ENCODE results near the gene BABAM2.

The BABAM2 gene

DNA sequence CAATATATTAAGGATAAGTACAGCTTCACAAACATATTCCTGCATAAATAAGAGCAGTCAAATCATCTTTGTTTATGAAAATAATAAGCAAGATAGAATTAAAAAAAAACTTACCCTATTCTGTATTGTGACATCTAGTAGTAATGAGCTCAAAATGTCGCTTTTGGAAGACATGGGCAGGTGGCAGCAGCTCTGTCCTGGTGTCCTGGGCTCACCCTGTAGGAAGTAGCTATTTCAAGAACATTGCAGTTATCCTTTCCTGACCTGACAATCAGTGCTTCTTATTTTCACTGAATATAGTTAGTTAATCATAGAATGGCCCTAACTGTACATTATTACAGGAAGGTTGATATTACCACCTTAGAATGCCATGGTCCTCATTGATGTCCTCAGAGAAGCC is 229.1 kb downstream of the BABAM2 start:
- DNase-seq (ENCODE audit: low read depth in 2 of 2), result no peak

DNA sequence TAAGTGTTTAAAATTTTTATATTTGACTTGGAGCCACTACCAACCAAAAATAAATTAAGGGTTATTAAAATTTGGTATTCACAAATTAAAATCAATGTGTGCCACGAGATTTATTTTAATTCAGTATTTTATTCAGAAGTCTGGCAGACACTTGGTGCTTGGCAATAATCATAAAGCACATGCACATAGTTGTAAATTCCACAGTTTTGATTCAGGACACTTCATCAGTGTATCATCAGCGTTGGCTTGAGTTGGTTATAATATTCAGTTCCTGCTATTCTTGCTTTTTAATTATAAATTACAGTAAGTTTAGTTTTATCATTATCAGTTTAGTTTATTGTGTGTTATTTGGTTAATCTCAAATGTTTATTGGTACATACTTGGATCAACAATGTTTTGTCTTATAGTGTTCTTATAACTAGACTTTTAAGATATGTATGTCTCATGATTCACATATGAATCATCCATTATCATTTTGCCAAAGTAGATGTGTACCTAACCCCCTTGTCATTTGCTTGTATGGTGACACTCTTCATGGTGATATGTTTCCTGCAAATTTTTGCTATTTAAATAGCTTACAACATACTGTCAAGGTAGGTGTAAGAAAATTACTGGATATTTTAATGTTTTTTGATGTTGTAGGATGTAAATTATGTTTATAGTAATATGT is 237.9 kb downstream of the BABAM2 start:
- no peak for DNase-seq (ENCODE audit: low read depth in 2 of 2)

DNA sequence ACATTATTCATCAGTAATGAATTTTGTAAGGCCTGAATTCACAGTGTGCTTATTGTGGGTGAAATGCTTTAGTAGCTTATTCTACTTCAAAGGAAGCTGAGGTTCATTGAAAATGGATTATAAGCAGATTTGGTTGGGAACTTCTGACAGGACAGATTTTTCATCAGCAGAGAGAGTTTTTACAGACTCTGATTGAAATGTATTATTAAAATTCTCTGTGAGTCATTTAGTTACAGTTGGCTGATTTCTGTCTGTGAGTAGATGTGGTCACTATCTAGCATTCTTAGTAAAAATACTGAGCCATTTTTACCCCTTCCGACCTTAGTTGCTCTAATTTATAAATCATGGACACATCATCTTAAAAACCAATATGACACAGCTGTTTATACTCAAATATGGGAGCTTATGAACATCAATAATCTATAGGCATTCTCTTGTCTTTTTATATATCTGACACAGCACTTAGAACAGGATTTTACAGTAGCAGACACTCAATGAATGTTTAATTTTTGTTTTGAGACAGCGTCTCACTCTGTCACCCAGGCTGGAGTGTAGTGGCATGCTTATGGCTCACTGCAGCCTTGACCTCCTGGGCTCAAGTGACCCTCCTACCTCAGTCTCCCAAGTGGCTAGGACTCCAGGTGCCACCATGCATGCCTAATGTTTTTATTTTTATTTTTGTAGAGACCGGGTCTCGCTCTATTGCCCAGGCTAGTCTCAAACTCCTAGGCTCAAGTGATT is 239.6 kb downstream of the BABAM2 start:
- no peak for DNase-seq (ENCODE audit: low read depth in 2 of 2)

DNA sequence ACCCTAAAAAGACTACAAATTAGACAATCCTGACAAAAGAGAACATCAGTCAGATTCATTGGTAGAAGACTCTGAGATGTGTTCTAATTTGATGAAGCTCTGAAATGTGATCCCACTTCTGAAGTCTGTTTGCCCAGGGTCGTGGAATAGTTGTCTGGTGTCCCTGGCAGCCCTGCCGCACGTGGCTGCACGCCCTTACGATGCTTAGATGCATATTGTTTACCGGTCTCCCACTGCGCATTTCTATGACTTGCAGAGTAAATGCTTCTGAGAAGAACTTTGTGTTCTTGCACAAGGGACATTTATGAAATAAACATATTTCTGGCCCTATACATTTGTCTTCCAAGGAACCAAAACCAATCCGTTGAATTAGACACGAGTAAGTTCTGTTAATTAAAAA is 243.2 kb downstream of the BABAM2 start:
- DNase-seq (ENCODE audit: low read depth in 2 of 2), result no peak

DNA sequence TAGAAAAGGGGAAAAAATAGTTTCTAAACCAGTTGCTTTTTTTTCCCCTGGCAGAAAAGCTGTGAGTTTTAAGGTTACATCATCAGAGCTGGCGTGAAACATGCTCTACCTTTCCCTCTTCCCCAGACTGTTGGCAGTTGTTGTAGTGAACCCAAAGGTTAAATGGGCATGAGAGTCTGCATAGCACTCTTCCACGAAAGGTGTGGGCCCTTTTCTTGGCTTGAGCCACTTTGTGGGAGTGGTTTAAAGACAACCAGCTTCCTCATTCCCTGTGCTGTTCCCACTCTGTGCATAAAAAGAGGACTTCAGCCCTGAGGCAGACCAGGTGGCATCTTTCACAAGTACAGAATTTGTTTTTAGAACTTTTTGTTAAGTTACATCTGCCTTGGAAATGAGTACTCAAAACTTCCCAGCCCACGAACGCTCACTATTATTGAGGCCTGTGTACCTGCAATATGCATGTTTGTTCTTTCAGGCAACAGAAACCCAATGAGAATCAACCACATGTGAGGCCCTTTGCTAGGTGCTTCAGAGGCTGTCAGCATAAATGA is 243.8 kb downstream of the BABAM2 start:
- DNase-seq (ENCODE audit: low read depth in 2 of 2), result no peak

DNA sequence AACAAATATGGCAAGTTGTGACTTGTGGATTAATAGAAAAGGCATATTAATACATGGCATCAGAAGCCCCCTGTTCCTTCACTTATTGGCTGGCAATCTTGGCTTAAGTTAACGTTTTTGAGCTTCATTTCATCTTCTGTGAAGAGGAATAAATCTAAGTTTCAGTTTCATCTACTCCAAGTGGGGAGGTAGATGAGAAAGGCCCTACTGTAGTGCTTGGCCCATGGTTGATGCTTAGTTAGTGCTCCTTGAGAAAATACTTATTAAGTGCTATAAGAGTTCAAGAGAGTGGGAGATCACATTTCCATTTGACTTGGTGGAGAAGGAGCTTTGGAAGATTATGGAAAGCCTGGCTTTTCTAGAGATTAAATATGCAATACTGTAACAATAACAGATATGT is 244.3 kb downstream of the BABAM2 start:
- DNase-seq (ENCODE audit: low read depth in 2 of 2), result no peak

DNA sequence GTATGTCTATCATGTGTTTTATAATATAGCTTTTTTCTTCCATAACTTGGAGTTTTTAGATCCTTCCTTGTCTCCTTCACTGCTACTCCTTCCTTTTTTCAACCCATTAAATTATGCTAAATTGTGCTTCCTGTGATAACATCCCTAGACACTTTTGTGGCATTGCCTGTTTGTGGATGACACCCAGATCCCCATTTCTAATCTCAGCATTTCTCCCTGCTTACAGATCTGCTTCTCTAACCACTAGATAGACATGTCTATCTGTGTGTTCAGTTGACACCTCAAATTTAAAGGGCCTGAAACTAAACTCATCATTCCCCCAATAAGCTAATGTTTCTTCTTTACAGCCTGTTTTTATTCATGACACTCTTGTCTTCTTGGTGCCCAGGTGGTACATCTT is 244.8 kb downstream of the BABAM2 start:
- DNase-seq (ENCODE audit: low read depth in 2 of 2), result no peak

DNA sequence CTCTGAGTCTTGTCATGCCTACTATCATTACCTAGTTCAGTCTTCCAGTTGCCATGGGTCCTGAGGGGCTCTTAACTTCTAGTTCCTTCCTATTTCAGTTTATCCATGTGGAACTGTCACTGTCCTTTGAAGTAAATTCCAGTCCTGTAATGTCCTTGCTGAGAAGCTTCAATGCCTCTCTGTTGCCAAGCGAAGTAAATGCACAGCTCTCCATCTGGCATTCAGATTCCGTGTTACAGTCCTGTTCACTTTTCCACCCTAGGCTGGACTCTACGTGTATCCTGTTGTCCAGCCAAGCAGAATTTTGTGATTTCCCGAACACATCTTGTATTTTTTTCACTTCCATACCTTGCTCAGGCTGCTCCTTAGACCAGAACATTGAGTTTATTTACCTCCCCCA is 245.3 kb downstream of the BABAM2 start:
- no peak for DNase-seq (ENCODE audit: low read depth in 2 of 2)

DNA sequence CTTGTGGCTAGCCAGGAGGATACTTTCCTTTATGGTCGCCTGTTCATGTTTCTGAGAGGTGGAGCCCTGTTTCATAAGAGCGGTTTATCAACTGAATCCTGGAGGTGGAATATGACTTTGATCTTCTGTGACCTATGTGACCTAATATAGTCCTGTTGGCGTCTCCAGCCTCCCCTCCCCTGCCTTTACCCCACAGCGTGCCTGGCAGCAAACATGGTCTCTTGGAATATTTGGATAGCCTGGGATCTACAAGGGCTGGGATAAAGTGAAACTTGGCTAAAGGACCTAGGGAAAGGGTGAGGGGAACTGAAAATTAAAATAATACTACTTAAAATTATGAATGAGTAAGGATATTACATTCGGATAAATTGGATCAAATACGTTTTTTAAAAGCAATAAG is 246.0 kb downstream of the BABAM2 start:
- DNase-seq (ENCODE audit: low read depth in 2 of 2), result no peak

DNA sequence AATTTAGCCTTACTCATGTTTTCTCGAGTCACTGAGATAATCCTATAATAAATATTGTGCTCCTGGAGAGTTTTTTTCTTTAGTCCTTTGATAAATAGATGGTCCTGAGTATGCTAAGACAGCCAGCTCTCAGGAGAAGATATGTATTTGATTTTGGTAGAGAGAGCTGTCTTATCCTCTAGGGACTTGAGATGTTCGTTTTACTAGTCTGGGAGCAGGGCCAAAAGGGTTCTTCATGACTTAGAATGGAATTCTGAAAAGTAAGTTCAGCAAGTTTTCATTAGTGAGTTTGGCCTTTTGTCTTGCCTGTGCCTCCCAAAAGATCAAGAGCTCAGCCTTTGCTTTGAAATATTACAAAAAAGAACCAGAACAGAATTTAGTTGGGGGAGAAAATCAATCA is 246.7 kb downstream of the BABAM2 start:
- DNase-seq (ENCODE audit: low read depth in 2 of 2), result no peak

DNA sequence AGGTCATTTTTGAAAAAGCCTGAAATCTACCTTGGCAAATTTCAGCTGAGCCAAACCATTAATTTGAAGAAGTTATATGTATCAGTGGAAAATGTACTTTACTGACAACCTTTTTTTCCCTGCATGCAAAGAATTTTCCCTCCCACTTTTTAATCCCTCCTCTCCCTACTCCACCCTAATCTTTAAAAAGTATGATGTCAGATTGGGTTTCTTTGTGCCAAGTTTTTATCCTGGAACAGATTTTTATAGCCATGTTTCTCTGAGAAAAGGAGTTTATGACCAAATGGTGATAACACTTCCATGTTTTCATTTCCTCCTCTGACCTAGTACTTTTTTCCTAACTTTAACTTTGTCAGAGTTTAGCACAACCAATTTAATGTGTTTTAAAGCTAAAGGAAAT is 251.9 kb downstream of the BABAM2 start:
- DNase-seq (ENCODE audit: low read depth in 2 of 2), result no peak

DNA sequence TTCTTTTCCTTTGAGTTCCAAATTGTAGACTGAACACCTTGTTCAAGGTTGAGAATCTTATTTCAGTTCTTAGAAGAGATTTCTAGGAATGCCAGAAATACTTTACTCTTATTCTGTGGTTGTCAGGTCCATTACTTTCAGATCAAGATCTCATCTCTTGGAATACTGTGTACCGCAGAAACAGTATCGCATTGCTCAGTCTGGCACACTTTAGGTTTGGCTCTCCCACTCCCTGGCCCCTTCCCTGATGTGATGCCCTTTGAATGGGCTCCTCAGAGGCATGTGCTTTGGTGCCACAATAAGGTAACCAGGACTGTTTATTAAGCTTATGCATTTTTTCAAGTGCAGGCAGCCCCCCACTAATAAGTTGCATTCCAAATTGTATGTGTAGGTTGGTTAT is 257.5 kb downstream of the BABAM2 start:
- DNase-seq (ENCODE audit: low read depth in 2 of 2), result no peak

DNA sequence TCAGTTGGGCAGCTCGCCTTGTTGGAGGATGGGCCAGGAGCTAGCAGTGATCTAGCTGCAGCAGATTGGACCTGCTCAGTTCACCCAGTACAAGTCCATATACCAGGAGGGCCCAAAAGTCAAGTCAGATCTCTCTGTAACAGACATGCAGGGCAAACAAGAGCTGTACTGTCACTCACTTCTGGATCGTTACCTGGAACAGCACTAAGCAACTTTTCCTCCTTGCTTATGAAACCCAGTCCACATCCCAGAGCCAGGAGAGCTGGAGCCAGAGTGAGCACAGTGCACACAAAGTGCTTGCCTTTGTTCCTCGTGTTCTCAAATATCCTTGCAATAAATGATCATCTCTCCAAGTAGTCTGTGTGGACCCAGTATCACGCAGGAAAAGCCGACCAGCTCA is 258.0 kb downstream of the BABAM2 start:
- no peak for DNase-seq (ENCODE audit: low read depth in 2 of 2)

DNA sequence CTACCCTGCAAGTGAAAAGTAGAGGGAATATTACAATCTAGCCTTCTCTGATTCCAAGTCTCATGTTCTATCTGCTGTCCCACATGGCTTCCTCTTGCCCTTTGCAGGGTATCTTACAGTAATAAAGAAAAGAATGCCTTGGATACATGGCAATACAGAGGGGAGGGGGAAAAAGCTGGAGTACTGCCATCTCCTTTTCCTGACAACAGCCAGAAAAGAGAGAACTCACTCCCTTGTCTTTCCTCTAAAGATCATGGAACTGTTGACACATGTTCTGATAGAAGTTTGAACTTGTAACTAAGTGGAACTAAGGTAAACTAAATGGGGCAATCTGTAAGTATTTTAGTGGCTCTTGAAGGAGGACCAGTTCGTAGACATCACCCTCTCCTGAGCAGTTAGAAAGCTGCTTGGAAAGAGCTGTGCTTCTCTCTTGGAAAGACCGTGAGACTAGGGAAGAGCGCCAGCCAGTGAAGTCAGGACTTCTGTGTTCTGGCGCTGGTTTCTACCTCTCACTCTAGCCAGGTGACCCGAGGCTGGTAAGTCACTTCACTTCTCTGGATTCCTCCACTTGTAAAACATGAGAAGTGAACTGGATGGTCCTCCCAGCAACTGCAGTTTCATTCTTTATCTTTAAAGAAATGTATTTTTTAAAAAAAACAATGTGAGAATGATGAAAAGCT is 259.8 kb downstream of the BABAM2 start:
- DNase-seq (ENCODE audit: low read depth in 2 of 2), result no peak

DNA sequence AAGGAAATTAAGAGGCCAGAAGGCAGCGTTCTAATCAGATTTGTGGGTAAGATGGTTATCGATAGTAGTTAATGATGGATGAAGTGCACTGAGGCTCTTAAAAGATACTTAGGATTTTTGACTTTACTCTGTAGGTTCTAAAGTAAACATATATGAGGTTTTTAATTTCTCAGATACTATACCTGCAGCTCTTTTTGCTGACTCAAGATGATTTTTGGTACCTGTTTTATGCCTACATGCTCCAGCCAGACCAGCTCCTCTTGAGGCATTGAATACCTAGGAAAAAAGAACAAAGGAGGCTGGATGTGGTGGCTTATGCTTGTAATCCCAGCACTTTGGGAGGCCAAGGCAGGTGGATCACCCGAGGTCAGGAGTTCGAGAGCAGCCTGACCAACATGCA is 260.5 kb downstream of the BABAM2 start:
- no peak for DNase-seq (ENCODE audit: low read depth in 2 of 2)

DNA sequence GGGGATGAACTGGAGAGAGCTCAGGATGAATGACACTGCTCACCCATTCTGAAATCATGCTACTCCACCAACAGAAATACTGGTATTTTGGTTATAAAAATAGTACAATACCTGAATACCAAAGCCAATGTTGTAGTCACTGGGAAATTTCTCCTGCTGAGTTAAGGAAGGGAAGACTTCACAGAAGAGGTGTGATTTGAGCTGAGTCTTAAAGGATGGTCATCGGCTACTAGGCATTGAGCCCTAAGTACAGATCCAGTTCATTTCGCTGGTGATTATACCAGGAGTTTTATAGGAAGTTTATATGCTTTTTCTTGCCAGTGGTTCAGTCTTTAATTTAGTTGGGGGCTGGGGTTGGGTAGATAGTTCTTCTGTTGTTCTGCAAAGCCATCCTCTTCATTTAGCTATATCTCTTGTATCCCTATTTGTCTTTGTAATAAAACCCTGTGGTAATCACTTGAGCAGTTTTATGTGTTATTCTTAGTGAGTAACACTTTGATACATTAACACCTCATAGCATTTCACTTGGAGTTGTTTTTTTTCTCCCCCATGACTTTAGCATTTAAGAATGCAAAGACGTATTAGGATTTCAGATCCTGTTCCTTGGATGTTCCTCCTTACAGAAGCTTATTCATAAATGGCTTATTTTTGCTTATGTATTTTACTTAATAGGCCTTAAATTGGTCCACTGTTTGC is 262.2 kb downstream of the BABAM2 start:
- DNase-seq (ENCODE audit: low read depth in 2 of 2), result no peak

DNA sequence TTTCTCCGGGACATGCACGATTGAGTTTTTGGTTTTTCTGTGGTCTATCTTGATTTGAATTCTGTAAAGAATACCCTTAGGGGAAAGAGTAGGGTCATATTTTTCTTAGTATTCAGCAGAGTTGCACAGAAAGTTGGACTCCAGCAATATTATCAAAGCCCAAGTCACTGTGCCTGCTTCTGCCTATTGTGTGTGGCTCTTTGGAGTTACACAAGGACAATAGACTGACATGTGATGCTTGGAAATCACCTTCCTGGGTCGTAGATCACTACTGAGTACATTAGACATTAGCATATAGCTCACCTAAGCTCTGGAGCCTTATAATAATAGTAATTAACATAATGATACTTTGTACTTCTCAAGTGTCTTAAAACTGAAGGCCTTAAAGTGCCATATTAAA is 263.3 kb downstream of the BABAM2 start:
- no peak for DNase-seq (ENCODE audit: low read depth in 2 of 2)

DNA sequence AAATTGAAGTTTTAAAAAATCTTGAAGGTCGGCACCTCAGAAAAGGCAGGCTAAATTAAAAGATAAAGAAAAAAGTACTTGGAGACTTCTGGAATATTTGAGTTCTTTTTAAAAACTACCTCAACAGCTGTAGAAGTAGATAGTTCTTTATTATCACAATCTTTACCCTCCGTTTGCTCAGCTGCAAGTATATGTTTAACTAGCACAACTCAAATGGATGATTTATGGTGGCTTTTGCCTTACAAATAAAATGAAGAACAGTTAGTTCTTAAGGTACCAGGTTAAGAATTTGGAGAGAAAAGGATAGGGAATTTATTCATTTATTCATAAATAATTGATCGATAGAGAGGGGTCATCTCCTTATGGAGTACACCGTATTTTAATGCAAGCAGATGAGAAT is 264.6 kb downstream of the BABAM2 start:
- DNase-seq (ENCODE audit: low read depth in 2 of 2), result no peak

DNA sequence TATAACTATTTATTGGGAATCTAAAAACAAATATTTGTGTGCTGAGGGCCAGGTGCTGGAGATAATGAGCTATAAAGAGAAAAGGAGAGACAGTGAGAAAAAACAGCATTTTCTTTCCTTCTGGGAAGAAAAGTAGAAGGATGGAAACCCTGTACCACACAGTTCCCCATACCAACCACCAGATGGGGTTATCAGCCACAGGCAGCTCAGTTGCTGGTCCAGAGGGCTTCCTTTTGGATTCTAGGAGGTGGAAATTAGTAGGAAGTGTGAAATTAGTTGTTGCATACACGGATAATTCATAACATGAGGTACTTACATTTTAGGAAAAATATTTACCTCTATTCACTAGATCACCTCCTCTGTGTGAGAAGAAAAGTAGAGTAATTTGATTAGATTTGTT is 265.1 kb downstream of the BABAM2 start:
- DNase-seq (ENCODE audit: low read depth in 2 of 2), result no peak

DNA sequence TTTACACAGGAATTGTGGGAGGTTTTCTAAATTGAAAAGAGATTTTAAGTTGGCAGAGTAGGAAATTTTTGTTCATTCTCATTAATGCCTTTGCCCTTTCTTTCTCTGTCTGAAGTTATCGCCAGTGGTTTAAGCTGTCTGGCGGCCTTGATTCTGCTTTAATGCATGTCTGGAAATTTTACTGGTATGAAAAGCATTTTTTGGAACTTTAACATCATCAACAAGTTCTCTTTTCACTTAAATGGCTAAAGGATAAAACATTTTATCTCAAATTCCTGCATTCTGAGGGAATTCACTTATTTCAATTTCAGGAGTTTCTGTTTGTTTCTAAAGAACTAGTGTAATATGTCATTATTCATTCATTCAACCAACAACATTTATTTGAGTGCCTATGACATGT is 268.3 kb downstream of the BABAM2 start:
- no peak for DNase-seq (ENCODE audit: low read depth in 2 of 2)

DNA sequence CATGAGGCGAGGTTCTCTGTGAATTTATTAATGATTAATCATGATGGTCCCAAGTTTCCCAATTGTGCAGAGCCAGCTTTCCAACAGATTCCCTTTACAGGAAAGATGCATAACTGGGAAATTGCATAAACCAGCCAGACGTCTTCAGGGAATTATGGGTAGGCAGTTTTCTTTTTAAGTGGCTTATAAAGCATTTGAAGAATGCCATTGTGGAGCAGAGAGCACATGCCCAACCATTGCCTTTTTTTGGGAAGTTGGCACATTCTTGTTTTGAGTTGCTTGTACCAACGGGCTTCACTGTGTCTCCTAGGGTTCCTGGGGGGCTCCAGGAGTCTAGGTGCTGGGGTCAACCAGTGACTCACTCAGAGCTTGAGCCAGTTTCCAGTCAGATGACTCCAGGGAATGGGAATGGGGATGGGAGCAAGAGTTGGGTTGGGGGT is 270.5 kb downstream of the BABAM2 start:
- DNase-seq (ENCODE audit: low read depth in 2 of 2), result no peak

DNA sequence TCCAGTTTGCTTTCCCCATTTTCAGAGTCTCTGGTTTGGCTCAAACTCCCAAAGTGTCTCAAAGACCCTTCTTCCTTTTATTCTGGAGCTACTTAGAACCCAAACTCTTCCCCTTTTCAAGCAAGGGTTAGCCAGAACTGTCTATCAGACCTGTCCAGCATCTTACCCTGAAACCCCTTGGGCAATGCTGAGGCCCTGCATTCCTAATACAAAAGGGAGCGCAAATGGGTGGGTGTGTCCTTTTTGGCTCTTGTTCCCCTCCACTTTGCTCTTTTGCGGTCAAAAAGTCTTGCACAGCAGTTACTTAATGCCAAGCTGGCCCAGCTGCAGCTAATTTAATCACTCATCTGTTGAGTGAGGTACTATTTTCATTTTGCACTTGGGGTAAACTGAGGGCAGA is 270.9 kb downstream of the BABAM2 start:
- DNase-seq (ENCODE audit: low read depth in 2 of 2), result no peak

Data from stimulated activated CD4-positive, alpha-beta T cell treated with anti-CD3 and anti-CD28 coated beads, Interleukin-1b, Interleukin-23, amount 100 ng/mL, for 1 hour (primary cell).